ENCODE results near the gene DPP6.

- TF ChIP-seq, protein P1, sequence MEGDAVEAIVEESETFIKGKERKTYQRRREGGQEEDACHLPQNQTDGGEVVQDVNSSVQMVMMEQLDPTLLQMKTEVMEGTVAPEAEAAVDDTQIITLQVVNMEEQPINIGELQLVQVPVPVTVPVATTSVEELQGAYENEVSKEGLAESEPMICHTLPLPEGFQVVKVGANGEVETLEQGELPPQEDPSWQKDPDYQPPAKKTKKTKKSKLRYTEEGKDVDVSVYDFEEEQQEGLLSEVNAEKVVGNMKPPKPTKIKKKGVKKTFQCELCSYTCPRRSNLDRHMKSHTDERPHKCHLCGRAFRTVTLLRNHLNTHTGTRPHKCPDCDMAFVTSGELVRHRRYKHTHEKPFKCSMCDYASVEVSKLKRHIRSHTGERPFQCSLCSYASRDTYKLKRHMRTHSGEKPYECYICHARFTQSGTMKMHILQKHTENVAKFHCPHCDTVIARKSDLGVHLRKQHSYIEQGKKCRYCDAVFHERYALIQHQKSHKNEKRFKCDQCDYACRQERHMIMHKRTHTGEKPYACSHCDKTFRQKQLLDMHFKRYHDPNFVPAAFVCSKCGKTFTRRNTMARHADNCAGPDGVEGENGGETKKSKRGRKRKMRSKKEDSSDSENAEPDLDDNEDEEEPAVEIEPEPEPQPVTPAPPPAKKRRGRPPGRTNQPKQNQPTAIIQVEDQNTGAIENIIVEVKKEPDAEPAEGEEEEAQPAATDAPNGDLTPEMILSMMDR (IDR thresholded peaks at IDR 0.05): no peak
- TF ChIP-seq POLR2AphosphoS5 (IDR thresholded peaks at IDR 0.05) (peak in 2 of 3 donors; percentile 10 to 33), POLR2A (IDR thresholded peaks at IDR 0.05) (no peak)
Observed at GRCh38 chr7:154928136-154929005, 876.2 kb downstream of the DPP6 start.
